ENCODE measurements around the gene IQGAP2.
"Not testable (repeated sequence)": the region's sequence is repeated elsewhere in the genome, so short reads cannot be mapped to it uniquely, and the experiment has no call there.

The IQGAP2 gene

GRCh38 chr5:76545184-76545583, 142.1 kb downstream of the IQGAP2 start:
- DNase-seq, result no peak

- no peak for DNase-seq
Measured at GRCh38 chr5:76546497-76547102, 143.5 kb downstream of the IQGAP2 start.

GRCh38 chr5:76547242-76547890, 144.3 kb downstream of the IQGAP2 start:
- no peak for DNase-seq

- no peak for DNase-seq
Measured at GRCh38 chr5:76547891-76548524, 144.9 kb downstream of the IQGAP2 start.

GRCh38 chr5:76548525-76549229, 145.6 kb downstream of the IQGAP2 start:
- DNase-seq, result no peak

GRCh38 chr5:76550881-76551280, 147.8 kb downstream of the IQGAP2 start:
- DNase-seq, result not testable (repeated sequence)

- no peak for DNase-seq
Measured at GRCh38 chr5:76552546-76552945, 149.5 kb downstream of the IQGAP2 start.

- no peak for DNase-seq
Measured at GRCh38 chr5:76553251-76553650, 150.2 kb downstream of the IQGAP2 start.

- DNase-seq, result no peak
Measured at GRCh38 chr5:76555114-76555513, 152.0 kb downstream of the IQGAP2 start.

- DNase-seq, result no peak
Measured at GRCh38 chr5:76555717-76556116, 152.6 kb downstream of the IQGAP2 start.

GRCh38 chr5:76556511-76557221, 153.6 kb downstream of the IQGAP2 start:
- no peak for DNase-seq

- DNase-seq, result no peak
Measured at GRCh38 chr5:76560952-76561891, 158.1 kb downstream of the IQGAP2 start.

- no peak for DNase-seq
Measured at GRCh38 chr5:76561959-76562358, 158.9 kb downstream of the IQGAP2 start.

- no peak for DNase-seq
Measured at GRCh38 chr5:76565009-76565408, 161.9 kb downstream of the IQGAP2 start.

GRCh38 chr5:76570153-76570552, 167.1 kb downstream of the IQGAP2 start:
- DNase-seq, result no peak

GRCh38 chr5:76571559-76571958, 168.5 kb downstream of the IQGAP2 start:
- DNase-seq, result no peak

GRCh38 chr5:76576450-76576849, 173.4 kb downstream of the IQGAP2 start:
- DNase-seq, result no peak

GRCh38 chr5:76576996-76577395, 173.9 kb downstream of the IQGAP2 start:
- no peak for DNase-seq

GRCh38 chr5:76579166-76579937, 176.3 kb downstream of the IQGAP2 start:
- DNase-seq, result peak; percentile 32

- DNase-seq, result no peak
Measured at GRCh38 chr5:76580981-76581380, 177.9 kb downstream of the IQGAP2 start.

Data from fibroblast of skin of right quadriceps (primary cell).